WTC11 (cell line): ENCODE measurements around the gene MRPL41. TPM values are rescaled to one million over a fixed set of nuclear protein-coding genes. Genes with fewer than 3 reads are reported as not detected.

Source experiments
- ATAC-seq: fragments of 200-7000 bp; cut with Tn5 transposase; 2 replicates; pipeline ENCODE4 v1.10.0; 2021; ENCODE audit warnings: mild to moderate bottlenecking, moderate library complexity
- CTCF ChIA-PET: fragments of 300-600 bp; sonication (Branson Sonifier 250); formaldehyde crosslinking; loops from one replicate; lab custom pipeline; 2021; ENCODE audit warnings: antibody characterized with exemption; lab: Charles Lee
- POLR2A ChIA-PET: fragments of 350-600 bp; sonication (Branson Sonifier 250); formaldehyde crosslinking; loops from one replicate; lab custom pipeline; 2021; ENCODE audit warnings: antibody characterized with exemption; lab: Charles Lee
- DNase-seq: peaks from one replicate; pipeline ENCODE4 v3.0.0; 2021; ENCODE audit warnings: low spot score
- H3K27ac Mint-ChIP-seq: 2 replicates; pipeline ENCODE4 v1.8.0; 2021; ENCODE audit warnings: mixed read lengths
- H3K27me3 Mint-ChIP-seq: 2 replicates; pipeline ENCODE4 v1.8.0; 2021; ENCODE audit warnings: low read depth, mild to moderate bottlenecking, moderate library complexity, mixed read lengths
- H3K36me3 Mint-ChIP-seq: 2 replicates; pipeline ENCODE4 v1.8.0; 2021; ENCODE audit warnings: mixed read lengths
- H3K4me1 Mint-ChIP-seq: 2 replicates; pipeline ENCODE4 v1.8.0; 2022; ENCODE audit warnings: mixed read lengths
- H3K4me3 Mint-ChIP-seq: 2 replicates; pipeline ENCODE4 v1.8.0; 2021; ENCODE audit warnings: mild to moderate bottlenecking, moderate library complexity, mixed read lengths
- H3K9me3 Mint-ChIP-seq: 2 replicates; pipeline ENCODE4 v1.8.0; 2021; ENCODE audit warnings: mixed read lengths
- ELF4 ChIP-seq: sonication (generic); formaldehyde crosslinking; IDR thresholded peaks from 2 replicates; pipeline ENCODE4 v1.8.1; 2022; ENCODE audit warnings: low read depth, mild to moderate bottlenecking, moderate library complexity, missing genetic modification reagents
- FOXP1 ChIP-seq: sonication (generic); formaldehyde crosslinking; IDR thresholded peaks from 2 replicates; pipeline ENCODE4 v1.8.0; 2022; ENCODE audit warnings: missing genetic modification reagents, mild to moderate bottlenecking, moderate library complexity, borderline replicate concordance
- GABPB1 ChIP-seq: sonication (generic); formaldehyde crosslinking; IDR thresholded peaks from 2 replicates; pipeline ENCODE4 v1.8.1; 2023; ENCODE audit warnings: mild to moderate bottlenecking, missing genetic modification reagents
- GTF2I ChIP-seq: fragments of 250-450 bp; sonication (Bioruptor Pico); conservative IDR thresholded peaks from 2 replicates; pipeline ENCODE4 v1.4.0; 2021; ENCODE audit warnings: mild to moderate bottlenecking
- MYBL2 ChIP-seq: sonication (generic); formaldehyde crosslinking; IDR thresholded peaks from 2 replicates; pipeline ENCODE4 v1.8.1; 2023; ENCODE audit warnings: mild to moderate bottlenecking, moderate library complexity, missing genetic modification reagents
- NFE2L1 ChIP-seq: sonication (generic); formaldehyde crosslinking; IDR thresholded peaks from 2 replicates; pipeline ENCODE4 v1.8.1; 2023; ENCODE audit warnings: missing genetic modification reagents
- NFYB ChIP-seq: sonication (generic); formaldehyde crosslinking; conservative IDR thresholded peaks from 2 replicates; pipeline ENCODE4 v1.8.0; 2022; ENCODE audit warnings: low read depth, missing genetic modification reagents
- NR2C2 ChIP-seq: sonication (generic); formaldehyde crosslinking; IDR thresholded peaks from 2 replicates; pipeline ENCODE4 v1.8.0; 2022; ENCODE audit warnings: mild to moderate bottlenecking, missing genetic modification reagents
- PRRX2 ChIP-seq: fragments of 250-450 bp; sonication (Bioruptor Pico); IDR thresholded peaks from 2 replicates; pipeline ENCODE4 v1.8.0; 2021; ENCODE audit warnings: mild to moderate bottlenecking
- SMAD4 ChIP-seq: sonication (generic); formaldehyde crosslinking; IDR thresholded peaks from 2 replicates; pipeline ENCODE4 v1.8.0; 2022; ENCODE audit warnings: mild to moderate bottlenecking, missing genetic modification reagents
- TEAD1 ChIP-seq: sonication (generic); formaldehyde crosslinking; IDR thresholded peaks from 2 replicates; pipeline ENCODE4 v1.8.0; 2022; ENCODE audit warnings: mild to moderate bottlenecking, missing genetic modification reagents
- TP53 ChIP-seq: sonication (generic); formaldehyde crosslinking; IDR thresholded peaks from 2 replicates; pipeline ENCODE4 v1.8.1; 2023; ENCODE audit warnings: mild to moderate bottlenecking, missing genetic modification reagents
- ZBTB21 ChIP-seq: sonication (generic); formaldehyde crosslinking; IDR thresholded peaks from 2 replicates; pipeline ENCODE4 v1.8.1; 2023; ENCODE audit warnings: mild to moderate bottlenecking, missing genetic modification reagents, borderline replicate concordance
- ZNF138 ChIP-seq: sonication (generic); formaldehyde crosslinking; conservative IDR thresholded peaks from 2 replicates; pipeline ENCODE4 v1.8.1; 2022; ENCODE audit warnings: mild to moderate bottlenecking, moderate library complexity, missing genetic modification reagents
- ZNF416 ChIP-seq: fragments of 250-450 bp; sonication (Bioruptor Pico); IDR thresholded peaks from 2 replicates; pipeline ENCODE4 v1.9.0; 2021; ENCODE audit warnings: mild to moderate bottlenecking, inconsistent platforms
- total RNA-seq: library from RNA; stranded (reverse); gene quantifications from 3 replicates; pipeline ENCODE4 v1.2.3, GENCODE V29; 2021
- TF ChIP-seq, protein P1 (sequence below): fragments of 250-450 bp; sonication (Bioruptor Pico); IDR thresholded peaks from 2 replicates; pipeline ENCODE4 v1.9.0; 2021; ENCODE audit warnings: moderate library complexity, mild to moderate bottlenecking, inconsistent platforms, borderline replicate concordance
- TF ChIP-seq, protein P2 (sequence below): sonication (generic); formaldehyde crosslinking; conservative IDR thresholded peaks from 2 replicates; pipeline ENCODE4 v1.8.1; 2022; ENCODE audit warnings: mild to moderate bottlenecking, missing genetic modification reagents
- TF ChIP-seq, protein P3 (sequence below): sonication (generic); formaldehyde crosslinking; IDR thresholded peaks from 2 replicates; pipeline ENCODE4 v1.8.1; 2023; ENCODE audit warnings: mild to moderate bottlenecking, missing genetic modification reagents, moderate library complexity
- TF ChIP-seq, protein P4 (sequence below): fragments of 250-450 bp; sonication (Bioruptor Pico); IDR thresholded peaks from 2 replicates; pipeline ENCODE4 v2.1.2; 2022; ENCODE audit warnings: mild to moderate bottlenecking, moderate library complexity
- TF ChIP-seq, protein P5 (sequence below): fragments of 250-450 bp; sonication (Bioruptor Pico); IDR thresholded peaks from 2 replicates; pipeline ENCODE4 v1.9.0; 2021; ENCODE audit warnings: mild to moderate bottlenecking
- TF ChIP-seq, protein P6 (sequence below): sonication (generic); formaldehyde crosslinking; IDR thresholded peaks from 2 replicates; pipeline ENCODE4 v1.8.0; 2023; ENCODE audit warnings: missing genetic modification reagents
- TF ChIP-seq, protein P7 (sequence below): sonication (generic); formaldehyde crosslinking; IDR thresholded peaks from 2 replicates; pipeline ENCODE4 v1.8.1; 2022; ENCODE audit warnings: missing genetic modification reagents, borderline replicate concordance
- TF ChIP-seq, protein P8 (sequence below): sonication (generic); formaldehyde crosslinking; IDR thresholded peaks from 2 replicates; pipeline ENCODE4 v1.8.1; 2022; ENCODE audit warnings: mild to moderate bottlenecking, missing genetic modification reagents, moderate library complexity, borderline replicate concordance

Gene MRPL41
- total RNA-seq, 1 experiment from 2014 or later, result 70.1 TPM

DNA sequence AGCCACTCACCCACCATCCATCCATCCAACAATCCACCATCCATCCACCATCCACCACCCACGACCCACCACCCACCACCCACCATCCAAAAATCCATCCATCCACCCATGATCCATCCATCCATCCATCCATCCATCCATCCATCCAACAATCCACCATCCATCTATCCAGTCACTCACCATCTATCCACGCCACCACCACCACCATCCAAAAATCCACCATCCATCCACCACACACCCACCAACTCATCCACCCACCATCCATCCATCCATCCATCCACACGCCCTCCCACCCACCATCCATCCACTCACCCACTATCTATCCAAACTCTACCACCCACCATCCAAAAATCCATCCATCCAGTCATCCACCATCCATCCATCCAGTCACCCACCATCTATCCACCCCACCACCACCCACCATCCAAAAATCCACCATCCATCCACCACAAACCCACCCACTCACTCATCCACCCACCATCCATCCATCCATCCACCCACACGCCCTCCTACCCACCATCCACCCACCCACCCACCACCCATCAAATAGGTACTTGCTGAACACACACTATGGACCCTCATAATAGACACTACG is 18.0 kb downstream of the MRPL41 start:
- Mint-ChIP-seq H3K9me3 (peaks cover 3% of the 10 kb centered on the region; the same call in 1 of the 2 replicates), H3K27me3 (no peaks in the 10 kb centered on the region), H3K36me3 (peaks cover 39% of the 10 kb centered on the region), H3K4me1 (no peaks in the 10 kb centered on the region), H3K27ac (no peak overlapping the region), H3K4me3 (no peak overlapping the region)
- TF ChIP-seq NFYB (CRISPR knock-in tag), result no peak
- no peak for TF ChIP-seq TEAD1 (CRISPR knock-in tag)
- TF ChIP-seq, protein P1, sequence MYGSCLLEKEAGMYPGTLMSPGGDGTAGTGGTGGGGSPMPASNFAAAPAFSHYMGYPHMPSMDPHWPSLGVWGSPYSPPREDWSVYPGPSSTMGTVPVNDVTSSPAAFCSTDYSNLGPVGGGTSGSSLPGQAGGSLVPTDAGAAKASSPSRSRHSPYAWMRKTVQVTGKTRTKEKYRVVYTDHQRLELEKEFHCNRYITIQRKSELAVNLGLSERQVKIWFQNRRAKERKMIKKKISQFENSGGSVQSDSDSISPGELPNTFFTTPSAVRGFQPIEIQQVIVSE, result no peak
- no peak for TF ChIP-seq ELF4
- TF ChIP-seq, protein P2, sequence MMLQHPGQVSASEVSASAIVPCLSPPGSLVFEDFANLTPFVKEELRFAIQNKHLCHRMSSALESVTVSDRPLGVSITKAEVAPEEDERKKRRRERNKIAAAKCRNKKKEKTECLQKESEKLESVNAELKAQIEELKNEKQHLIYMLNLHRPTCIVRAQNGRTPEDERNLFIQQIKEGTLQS (CRISPR knock-in tag), result no peak
- TF ChIP-seq, protein P3, sequence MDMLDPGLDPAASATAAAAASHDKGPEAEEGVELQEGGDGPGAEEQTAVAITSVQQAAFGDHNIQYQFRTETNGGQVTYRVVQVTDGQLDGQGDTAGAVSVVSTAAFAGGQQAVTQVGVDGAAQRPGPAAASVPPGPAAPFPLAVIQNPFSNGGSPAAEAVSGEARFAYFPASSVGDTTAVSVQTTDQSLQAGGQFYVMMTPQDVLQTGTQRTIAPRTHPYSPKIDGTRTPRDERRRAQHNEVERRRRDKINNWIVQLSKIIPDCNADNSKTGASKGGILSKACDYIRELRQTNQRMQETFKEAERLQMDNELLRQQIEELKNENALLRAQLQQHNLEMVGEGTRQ, result no peak
- TF ChIP-seq GTF2I, result no peak
- TF ChIP-seq, protein P4, sequence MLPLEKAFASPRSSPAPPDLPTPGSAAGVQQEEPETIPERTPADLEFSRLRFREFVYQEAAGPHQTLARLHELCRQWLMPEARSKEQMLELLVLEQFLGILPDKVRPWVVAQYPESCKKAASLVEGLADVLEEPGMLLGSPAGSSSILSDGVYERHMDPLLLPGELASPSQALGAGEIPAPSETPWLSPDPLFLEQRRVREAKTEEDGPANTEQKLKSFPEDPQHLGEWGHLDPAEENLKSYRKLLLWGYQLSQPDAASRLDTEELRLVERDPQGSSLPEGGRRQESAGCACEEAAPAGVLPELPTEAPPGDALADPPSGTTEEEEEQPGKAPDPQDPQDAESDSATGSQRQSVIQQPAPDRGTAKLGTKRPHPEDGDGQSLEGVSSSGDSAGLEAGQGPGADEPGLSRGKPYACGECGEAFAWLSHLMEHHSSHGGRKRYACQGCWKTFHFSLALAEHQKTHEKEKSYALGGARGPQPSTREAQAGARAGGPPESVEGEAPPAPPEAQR (CRISPR knock-in tag), result no peak
- TF ChIP-seq ZNF416 (CRISPR knock-in tag), result no peak
- TF ChIP-seq GABPB1 (CRISPR knock-in tag), result no peak
- TF ChIP-seq, protein P5, sequence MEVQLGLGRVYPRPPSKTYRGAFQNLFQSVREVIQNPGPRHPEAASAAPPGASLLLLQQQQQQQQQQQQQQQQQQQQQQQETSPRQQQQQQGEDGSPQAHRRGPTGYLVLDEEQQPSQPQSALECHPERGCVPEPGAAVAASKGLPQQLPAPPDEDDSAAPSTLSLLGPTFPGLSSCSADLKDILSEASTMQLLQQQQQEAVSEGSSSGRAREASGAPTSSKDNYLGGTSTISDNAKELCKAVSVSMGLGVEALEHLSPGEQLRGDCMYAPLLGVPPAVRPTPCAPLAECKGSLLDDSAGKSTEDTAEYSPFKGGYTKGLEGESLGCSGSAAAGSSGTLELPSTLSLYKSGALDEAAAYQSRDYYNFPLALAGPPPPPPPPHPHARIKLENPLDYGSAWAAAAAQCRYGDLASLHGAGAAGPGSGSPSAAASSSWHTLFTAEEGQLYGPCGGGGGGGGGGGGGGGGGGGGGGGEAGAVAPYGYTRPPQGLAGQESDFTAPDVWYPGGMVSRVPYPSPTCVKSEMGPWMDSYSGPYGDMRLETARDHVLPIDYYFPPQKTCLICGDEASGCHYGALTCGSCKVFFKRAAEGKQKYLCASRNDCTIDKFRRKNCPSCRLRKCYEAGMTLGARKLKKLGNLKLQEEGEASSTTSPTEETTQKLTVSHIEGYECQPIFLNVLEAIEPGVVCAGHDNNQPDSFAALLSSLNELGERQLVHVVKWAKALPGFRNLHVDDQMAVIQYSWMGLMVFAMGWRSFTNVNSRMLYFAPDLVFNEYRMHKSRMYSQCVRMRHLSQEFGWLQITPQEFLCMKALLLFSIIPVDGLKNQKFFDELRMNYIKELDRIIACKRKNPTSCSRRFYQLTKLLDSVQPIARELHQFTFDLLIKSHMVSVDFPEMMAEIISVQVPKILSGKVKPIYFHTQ (CRISPR knock-in tag), result no peak
- TF ChIP-seq MYBL2 (CRISPR knock-in tag), result no peak
- TF ChIP-seq NFE2L1 (CRISPR knock-in tag), result no peak
- TF ChIP-seq SMAD4 (CRISPR knock-in tag), result no peak
- ChIA-PET POLR2A (no interaction called here), CTCF (no interaction called here)
- DNase-seq, result no peak
- no peak for ATAC-seq

DNA sequence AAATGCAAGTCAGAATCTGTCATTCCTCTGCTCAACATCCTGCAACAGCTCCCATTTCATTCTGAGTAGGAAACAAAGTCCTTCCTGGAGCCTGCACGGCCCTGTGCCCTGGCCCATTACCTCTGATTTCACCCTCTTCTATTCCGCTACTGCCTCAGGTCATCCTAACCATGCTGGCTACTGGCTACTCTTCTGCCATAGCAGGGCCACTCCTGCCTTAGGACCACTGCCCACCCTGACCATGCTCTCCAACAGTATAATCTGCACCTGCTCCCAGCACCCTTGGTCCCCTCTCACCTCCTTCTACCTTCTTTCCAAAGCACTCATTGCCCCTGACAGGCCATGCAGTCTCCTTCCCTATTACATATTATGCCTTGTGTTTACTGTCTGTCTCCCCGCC is 18.9 kb downstream of the MRPL41 start:
- POLR2A ChIA-PET, result no interaction called here
- Mint-ChIP-seq H3K27me3 (no peaks in the 10 kb centered on the region), H3K36me3 (peaks cover 46% of the 10 kb centered on the region), H3K27ac (no peak overlapping the region), H3K4me1 (no peaks in the 10 kb centered on the region), H3K4me3 (no peak overlapping the region), H3K9me3 (peaks cover 3% of the 10 kb centered on the region; the same call in 1 of the 2 replicates)
- CTCF ChIA-PET, result no interaction called here
- ATAC-seq (no peak), DNase-seq (no peak)
- TF ChIP-seq NR2C2 (CRISPR knock-in tag) (no peak), PRRX2 (CRISPR knock-in tag) (no peak), TP53 (CRISPR knock-in tag) (no peak), ZBTB21 (CRISPR knock-in tag) (no peak), FOXP1 (CRISPR knock-in tag) (no peak), ZNF138 (CRISPR knock-in tag) (no peak), NFE2L1 (CRISPR knock-in tag) (no peak)
- TF ChIP-seq, protein P6, sequence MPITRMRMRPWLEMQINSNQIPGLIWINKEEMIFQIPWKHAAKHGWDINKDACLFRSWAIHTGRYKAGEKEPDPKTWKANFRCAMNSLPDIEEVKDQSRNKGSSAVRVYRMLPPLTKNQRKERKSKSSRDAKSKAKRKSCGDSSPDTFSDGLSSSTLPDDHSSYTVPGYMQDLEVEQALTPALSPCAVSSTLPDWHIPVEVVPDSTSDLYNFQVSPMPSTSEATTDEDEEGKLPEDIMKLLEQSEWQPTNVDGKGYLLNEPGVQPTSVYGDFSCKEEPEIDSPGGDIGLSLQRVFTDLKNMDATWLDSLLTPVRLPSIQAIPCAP, result no peak
- TF ChIP-seq, protein P1, result no peak
- TF ChIP-seq, protein P7, sequence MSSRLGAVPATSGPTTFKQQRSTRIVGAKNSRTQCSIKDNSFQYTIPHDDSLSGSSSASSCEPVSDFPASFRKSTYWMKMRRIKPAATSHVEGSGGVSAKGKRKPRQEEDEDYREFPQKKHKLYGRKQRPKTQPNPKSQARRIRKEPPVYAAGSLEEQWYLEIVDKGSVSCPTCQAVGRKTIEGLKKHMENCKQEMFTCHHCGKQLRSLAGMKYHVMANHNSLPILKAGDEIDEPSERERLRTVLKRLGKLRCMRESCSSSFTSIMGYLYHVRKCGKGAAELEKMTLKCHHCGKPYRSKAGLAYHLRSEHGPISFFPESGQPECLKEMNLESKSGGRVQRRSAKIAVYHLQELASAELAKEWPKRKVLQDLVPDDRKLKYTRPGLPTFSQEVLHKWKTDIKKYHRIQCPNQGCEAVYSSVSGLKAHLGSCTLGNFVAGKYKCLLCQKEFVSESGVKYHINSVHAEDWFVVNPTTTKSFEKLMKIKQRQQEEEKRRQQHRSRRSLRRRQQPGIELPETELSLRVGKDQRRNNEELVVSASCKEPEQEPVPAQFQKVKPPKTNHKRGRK (CRISPR knock-in tag), result no peak
- TF ChIP-seq, protein P8, sequence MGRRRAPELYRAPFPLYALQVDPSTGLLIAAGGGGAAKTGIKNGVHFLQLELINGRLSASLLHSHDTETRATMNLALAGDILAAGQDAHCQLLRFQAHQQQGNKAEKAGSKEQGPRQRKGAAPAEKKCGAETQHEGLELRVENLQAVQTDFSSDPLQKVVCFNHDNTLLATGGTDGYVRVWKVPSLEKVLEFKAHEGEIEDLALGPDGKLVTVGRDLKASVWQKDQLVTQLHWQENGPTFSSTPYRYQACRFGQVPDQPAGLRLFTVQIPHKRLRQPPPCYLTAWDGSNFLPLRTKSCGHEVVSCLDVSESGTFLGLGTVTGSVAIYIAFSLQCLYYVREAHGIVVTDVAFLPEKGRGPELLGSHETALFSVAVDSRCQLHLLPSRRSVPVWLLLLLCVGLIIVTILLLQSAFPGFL (CRISPR knock-in tag), result no peak
